Measurements from ENCODE around the gene OR4F15.
A peak's percentile ranks its signal among the peaks of the same experiment; 100 is the strongest.

OR4F15 gene

GRCh38 chr15:101795455-101795854 is 16.5 kb upstream of the OR4F15 start:
- DNase-seq (ENCODE audit: low read depth, low spot score), result peak; percentile 46
- ChIA-PET POLR2A (no interaction called here), CTCF (no interaction called here)
- no peak overlapping the region for H3K4me3 ChIP-seq (ENCODE audit: low read depth, low read length)
- TF ChIP-seq CTCF (IDR thresholded peaks at IDR 0.05; ENCODE audit: insufficient read depth, low read length, missing control alignments), result no peak

GRCh38 chr15:101799665-101800064 is 12.3 kb upstream of the OR4F15 start:
- no peak for DNase-seq (ENCODE audit: low read depth, low spot score)
- no peak overlapping the region for H3K4me3 ChIP-seq (ENCODE audit: low read depth, low read length)
- no peak for TF ChIP-seq CTCF (IDR thresholded peaks at IDR 0.05; ENCODE audit: insufficient read depth, low read length, missing control alignments)
- POLR2A ChIA-PET, result no interaction called here
- CTCF ChIA-PET, result interaction anchor here (1.1 kb wide), 1 partner anchor 8 kb away, joined by 3 read pairs; no protein-coding TSS in a partner anchor

GRCh38 chr15:101801048-101801447 is 11.0 kb upstream of the OR4F15 start:
- ChIA-PET CTCF (no interaction called here), POLR2A (no interaction called here)
- H3K4me3 ChIP-seq (ENCODE audit: low read depth, low read length), result no peak overlapping the region
- no peak for DNase-seq (ENCODE audit: low read depth, low spot score)
- TF ChIP-seq CTCF (IDR thresholded peaks at IDR 0.05; ENCODE audit: insufficient read depth, low read length, missing control alignments), result no peak

- TF ChIP-seq CTCF (IDR thresholded peaks at IDR 0.05; ENCODE audit: insufficient read depth, low read length, missing control alignments), result no peak
- POLR2A ChIA-PET, result interaction anchor here (0.6 kb wide), 1 partner anchor 49 kb away, joined by 4 read pairs; no protein-coding TSS in a partner anchor
- H3K4me3 ChIP-seq (ENCODE audit: low read depth, low read length), result no peak within 1 kb of the TSS
- CTCF ChIA-PET, result no interaction called here
- DNase-seq (ENCODE audit: low read depth, low spot score), result no peak
Observed at GRCh38 chr15:101803209-101803608, 8.8 kb upstream of the OR4F15 start, which contains the start of gene OR4F6. TSS of gene OR4F6 (plus strand) at chr15:101803509. CDS start at chr15:101805720, 2,211 bp downstream.

GRCh38 chr15:101803676-101804075 is 8.3 kb upstream of the OR4F15 start:
- CTCF ChIA-PET, result no interaction called here
- no peak for TF ChIP-seq CTCF (IDR thresholded peaks at IDR 0.05; ENCODE audit: insufficient read depth, low read length, missing control alignments)

GRCh38 chr15:101804375-101804774 is 7.6 kb upstream of the OR4F15 start:
- no peak for DNase-seq (ENCODE audit: low read depth, low spot score)
- no peak for TF ChIP-seq CTCF (IDR thresholded peaks at IDR 0.05; ENCODE audit: insufficient read depth, low read length, missing control alignments)
- ChIA-PET POLR2A (no interaction called here), CTCF (no interaction called here)
- H3K4me3 ChIP-seq (ENCODE audit: low read depth, low read length), result no peak overlapping the region

More at GRCh38 chr15:101803676-101804075, 8.3 kb upstream of the OR4F15 start:
- no peak for DNase-seq (ENCODE audit: low read depth, low spot score)
- POLR2A ChIA-PET, result interaction anchor here (0.6 kb wide), 1 partner anchor 48 kb away, joined by 4 read pairs; no protein-coding TSS in a partner anchor
- no peak overlapping the region for H3K4me3 ChIP-seq (ENCODE audit: low read depth, low read length)

All from AG04449 (cell line).